ENCODE measurements around the gene AGBL4. TPM values are rescaled to one million over a fixed set of nuclear protein-coding genes. Genes with fewer than 3 reads are reported as not detected.

Gene AGBL4
- total RNA-seq, 1 donor from 2014 or later = not detected

DNA sequence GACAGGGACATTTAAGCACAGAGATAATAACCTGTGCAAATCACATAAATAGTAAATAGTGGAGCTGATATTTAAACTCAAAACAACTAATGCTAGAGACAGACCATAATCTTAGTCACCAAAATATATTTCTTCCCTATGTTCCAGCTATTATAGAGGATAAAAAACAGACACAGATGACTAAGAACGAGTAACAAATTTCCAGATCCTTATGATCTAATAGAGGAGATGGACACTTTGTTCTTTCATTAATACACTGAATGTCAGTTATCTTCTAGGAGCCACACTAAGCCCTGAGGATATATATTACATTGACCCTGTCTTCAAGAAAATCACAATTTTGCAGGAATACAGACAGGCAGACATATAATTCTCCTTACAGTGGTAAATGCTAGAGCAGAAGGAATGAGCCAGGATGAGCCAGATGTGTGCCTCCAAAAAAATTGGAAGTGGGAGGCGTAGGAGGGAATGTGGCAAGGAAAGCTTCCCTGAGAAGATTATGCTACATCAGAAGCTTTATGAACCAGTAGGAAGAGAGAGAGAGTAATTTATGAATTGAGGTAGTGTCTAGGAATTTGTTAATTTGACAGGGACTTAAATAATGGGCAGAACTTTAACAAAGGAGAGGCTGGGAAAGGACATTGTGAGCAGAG lies 851.7 kb downstream of the AGBL4 start:
- Histone ChIP-seq H3K27ac (no peak overlapping the region), H3K4me1 (no peaks in the 10 kb centered on the region), H3K9me3 (no peaks in the 10 kb centered on the region), H3K4me3 (no peak overlapping the region), H3K27me3 (no peaks in the 10 kb centered on the region), H3K36me3 (no peaks in the 10 kb centered on the region)
- intact Hi-C loops (cut with DNase I) = no loop called here
- no peak for DNase-seq (ENCODE audit: low spot score in 2 of 2)
- TF ChIP-seq, protein P1, sequence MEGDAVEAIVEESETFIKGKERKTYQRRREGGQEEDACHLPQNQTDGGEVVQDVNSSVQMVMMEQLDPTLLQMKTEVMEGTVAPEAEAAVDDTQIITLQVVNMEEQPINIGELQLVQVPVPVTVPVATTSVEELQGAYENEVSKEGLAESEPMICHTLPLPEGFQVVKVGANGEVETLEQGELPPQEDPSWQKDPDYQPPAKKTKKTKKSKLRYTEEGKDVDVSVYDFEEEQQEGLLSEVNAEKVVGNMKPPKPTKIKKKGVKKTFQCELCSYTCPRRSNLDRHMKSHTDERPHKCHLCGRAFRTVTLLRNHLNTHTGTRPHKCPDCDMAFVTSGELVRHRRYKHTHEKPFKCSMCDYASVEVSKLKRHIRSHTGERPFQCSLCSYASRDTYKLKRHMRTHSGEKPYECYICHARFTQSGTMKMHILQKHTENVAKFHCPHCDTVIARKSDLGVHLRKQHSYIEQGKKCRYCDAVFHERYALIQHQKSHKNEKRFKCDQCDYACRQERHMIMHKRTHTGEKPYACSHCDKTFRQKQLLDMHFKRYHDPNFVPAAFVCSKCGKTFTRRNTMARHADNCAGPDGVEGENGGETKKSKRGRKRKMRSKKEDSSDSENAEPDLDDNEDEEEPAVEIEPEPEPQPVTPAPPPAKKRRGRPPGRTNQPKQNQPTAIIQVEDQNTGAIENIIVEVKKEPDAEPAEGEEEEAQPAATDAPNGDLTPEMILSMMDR (IDR thresholded peaks at IDR 0.05) = no peak

DNA sequence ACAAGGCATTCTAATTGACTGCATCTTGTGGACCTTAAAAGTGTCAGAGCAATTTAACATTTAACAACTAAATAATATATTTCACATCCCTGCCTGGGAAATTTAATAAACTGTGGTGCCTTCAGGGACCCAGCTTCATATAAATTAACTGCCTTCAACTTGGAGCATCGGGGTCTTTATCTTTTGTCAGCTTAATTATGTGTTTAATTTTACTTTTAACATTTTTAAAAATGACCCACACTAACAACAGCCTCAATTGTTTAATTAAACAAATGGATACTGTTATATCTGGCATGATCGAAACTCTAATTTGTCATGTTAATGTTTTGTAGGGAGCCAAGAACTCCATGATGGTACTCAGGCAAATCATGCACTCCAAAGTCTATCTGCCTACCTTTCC lies 857.7 kb downstream of the AGBL4 start:
- Histone ChIP-seq H3K9me3 (no peaks in the 10 kb centered on the region), H3K27ac (no peak overlapping the region), H3K4me1 (no peaks in the 10 kb centered on the region), H3K36me3 (no peaks in the 10 kb centered on the region), H3K27me3 (no peaks in the 10 kb centered on the region), H3K4me3 (no peak overlapping the region)
- TF ChIP-seq, protein P1 (IDR thresholded peaks at IDR 0.05) = no peak
- no peak for DNase-seq (ENCODE audit: low spot score in 2 of 2)
- intact Hi-C loops (cut with DNase I) = no loop called here

DNA sequence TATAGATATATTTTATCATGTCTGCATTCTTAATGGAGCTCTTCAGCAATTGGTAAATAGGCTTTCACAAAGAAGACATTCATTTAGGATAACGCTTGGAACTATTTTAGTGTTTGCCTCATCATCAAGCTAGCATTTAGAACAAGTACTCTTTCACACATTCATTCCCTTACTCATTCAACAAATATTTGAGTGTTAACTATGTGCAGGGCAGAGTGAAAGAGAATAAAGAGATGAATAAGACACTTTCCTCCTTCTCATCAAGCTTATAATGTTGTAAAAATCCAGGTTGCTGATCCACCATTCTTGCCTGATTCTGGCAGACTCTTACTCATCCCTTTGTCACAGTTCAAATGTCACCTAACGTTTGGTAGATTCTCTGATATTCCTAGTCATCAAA lies 860.7 kb downstream of the AGBL4 start:
- Histone ChIP-seq H3K9me3 (no peaks in the 10 kb centered on the region), H3K36me3 (no peaks in the 10 kb centered on the region), H3K4me1 (no peaks in the 10 kb centered on the region), H3K4me3 (no peak overlapping the region), H3K27ac (no peak overlapping the region), H3K27me3 (no peaks in the 10 kb centered on the region)
- no peak for DNase-seq (ENCODE audit: low spot score in 2 of 2)
- intact Hi-C loops (cut with DNase I) = no loop called here
- TF ChIP-seq, protein P1 (IDR thresholded peaks at IDR 0.05) = no peak

DNA sequence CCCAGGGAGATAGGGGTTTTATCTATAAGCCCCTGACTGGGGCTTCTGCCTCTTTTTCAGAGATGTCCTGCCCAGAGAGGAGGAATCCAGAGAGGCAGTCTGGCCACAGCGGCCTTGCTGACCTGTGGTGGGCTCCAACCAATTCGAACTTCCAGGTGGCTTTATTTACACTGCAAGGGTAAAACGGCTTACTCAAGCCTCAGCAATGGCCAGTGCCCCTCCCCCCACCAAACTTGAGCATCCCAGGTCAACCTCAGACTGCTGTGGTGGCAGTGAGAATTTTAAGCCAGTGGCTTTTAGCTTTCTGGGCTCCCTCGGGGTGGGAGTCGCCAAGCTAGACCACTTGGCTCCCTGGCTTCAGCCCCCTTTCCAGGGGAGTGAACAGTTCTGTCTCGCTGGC lies 863.1 kb downstream of the AGBL4 start:
- H3K4me1 ChIP-seq = no peaks in the 10 kb centered on the region
- DNase-seq (ENCODE audit: low spot score in 2 of 2) = no peak
- intact Hi-C loops (cut with DNase I) = no loop called here

DNA sequence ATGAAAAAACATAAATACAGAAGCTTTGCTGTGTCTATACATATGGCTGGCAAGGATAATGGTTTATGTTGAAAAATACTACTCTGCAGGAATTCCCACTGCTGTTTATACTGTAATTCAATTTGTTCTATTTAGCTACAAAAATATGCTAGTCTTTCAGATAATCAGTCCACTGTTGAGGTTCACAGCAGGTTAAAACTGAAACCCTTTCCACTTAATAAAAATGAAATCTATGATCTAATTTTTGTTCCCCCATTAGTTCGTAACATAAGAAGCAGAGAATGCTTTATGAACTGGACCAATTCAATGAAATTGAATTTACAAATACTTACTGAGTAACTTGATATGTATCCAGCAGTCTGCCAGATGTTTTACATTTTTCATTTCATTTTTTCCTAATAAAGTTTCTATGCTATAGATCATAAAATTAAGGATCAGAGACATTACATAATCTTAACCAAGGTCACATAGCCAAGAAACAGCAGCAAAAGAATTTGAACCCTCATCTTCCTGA lies 887.0 kb downstream of the AGBL4 start:
- Histone ChIP-seq H3K4me1 (no peaks in the 10 kb centered on the region), H3K27me3 (no peaks in the 10 kb centered on the region), H3K36me3 (no peaks in the 10 kb centered on the region), H3K4me3 (no peak overlapping the region), H3K9me3 (peaks cover 0 to 5% of the 10 kb centered on the region in 2 donors), H3K27ac (no peak overlapping the region)
- TF ChIP-seq, protein P1 (IDR thresholded peaks at IDR 0.05) = no peak
- no peak for DNase-seq (ENCODE audit: low spot score in 2 of 2)
- intact Hi-C loops (cut with DNase I) = no loop called here

More for the DNA sequence above, 863.1 kb downstream of the AGBL4 start:
- Histone ChIP-seq H3K27ac (no peak overlapping the region), H3K4me3 (no peak overlapping the region), H3K27me3 (no peaks in the 10 kb centered on the region), H3K9me3 (no peaks in the 10 kb centered on the region), H3K36me3 (no peaks in the 10 kb centered on the region)
- TF ChIP-seq, protein P1 (IDR thresholded peaks at IDR 0.05) = no peak
